Head of caudate nucleus (tissue), 42 donors: Measurements from ENCODE around the gene RALB.

Source experiments
- DNase-seq, 42 donors: peaks; one replicate each; pipeline versions ENCODE4 v3.0.0 to v3.0.0-alpha.2; 2020 to 2021; ENCODE audit warnings: mixed read lengths in 7 of 42
- intact Hi-C: fragments of 100-400 bp; cut with DNase I; formaldehyde crosslinking; loops from one replicate; pipeline ENCODE4 v1.15.0; 2022

Gene RALB

GRCh38 chr2:120278901-120279300 is 26.2 kb downstream of the RALB start:
- intact Hi-C loops: no loop called here

GRCh38 chr2:120279708-120280107 is 27.1 kb downstream of the RALB start:
- DNase-seq: no peak
- intact Hi-C loops: no loop called here

More at GRCh38 chr2:120278901-120279300, 26.2 kb downstream of the RALB start:
- peak in 2 of 42 donors; percentile 11 to 21 for DNase-seq

- intact Hi-C loops: no loop called here
Observed at GRCh38 chr2:120283649-120284048, 31.0 kb downstream of the RALB start.

GRCh38 chr2:120285056-120285455 is 32.4 kb downstream of the RALB start:
- intact Hi-C loops: no loop called here
- DNase-seq: no peak

More at GRCh38 chr2:120283649-120284048, 31.0 kb downstream of the RALB start:
- DNase-seq: no peak

- intact Hi-C loops: no loop called here
- peak in 20 of 42 donors; percentile 6 to 64 (median 24) for DNase-seq
Observed at GRCh38 chr2:120287183-120288015, 34.7 kb downstream of the RALB start.

GRCh38 chr2:120288016-120288373 is 35.3 kb downstream of the RALB start:
- no peak for DNase-seq
- intact Hi-C loops: no loop called here

- intact Hi-C loops: no loop called here
- DNase-seq: no peak
Observed at GRCh38 chr2:120289221-120289906, 36.7 kb downstream of the RALB start.

GRCh38 chr2:120290737-120291136 is 38.1 kb downstream of the RALB start:
- intact Hi-C loops: no loop called here
- no peak for DNase-seq

- intact Hi-C loops: no loop called here
Observed at GRCh38 chr2:120291401-120292311, 39.0 kb downstream of the RALB start.

GRCh38 chr2:120293096-120294007 is 40.7 kb downstream of the RALB start:
- DNase-seq: no peak
- intact Hi-C loops: no loop called here

More at GRCh38 chr2:120291401-120292311, 39.0 kb downstream of the RALB start:
- no peak for DNase-seq

- no peak for DNase-seq
- intact Hi-C loops: no loop called here
Observed at GRCh38 chr2:120294008-120294340, 41.3 kb downstream of the RALB start.

GRCh38 chr2:120298173-120298835 is 45.7 kb downstream of the RALB start:
- intact Hi-C loops: no loop called here
- DNase-seq: no peak

- DNase-seq: no peak
- intact Hi-C loops: no loop called here
Observed at GRCh38 chr2:120299004-120299403, 46.4 kb downstream of the RALB start.

GRCh38 chr2:120299561-120299960 is 46.9 kb downstream of the RALB start:
- DNase-seq: no peak
- intact Hi-C loops: no loop called here

GRCh38 chr2:120300385-120300784 is 47.7 kb downstream of the RALB start:
- no peak for DNase-seq
- intact Hi-C loops: no loop called here

- intact Hi-C loops: no loop called here
- DNase-seq: no peak
Observed at GRCh38 chr2:120301284-120301683, 48.6 kb downstream of the RALB start.

GRCh38 chr2:120302301-120302700 is 49.6 kb downstream of the RALB start:
- DNase-seq: no peak
- intact Hi-C loops: no loop called here

GRCh38 chr2:120303177-120303576 is 50.5 kb downstream of the RALB start:
- intact Hi-C loops: no loop called here
- no peak for DNase-seq
